ENCODE data around the gene SORBS2. TPM values are rescaled to one million over a fixed set of nuclear protein-coding genes. Genes with fewer than 3 reads are reported as not detected.

SORBS2 gene
- total and polyA plus RNA-seq, 2 donors (not counting 3 experiments of a cell fraction or from before 2014, with no cell fraction given), result 69.8 to 82.5 TPM

GRCh38 chr4:185671066-185671465 is 140.9 kb downstream of the SORBS2 start:
- intact Hi-C loops (cut with micrococcal nuclease), result no loop called here
- no peaks in the 10 kb centered on the region for H3K9me1 ChIP-seq (replicated peaks; ENCODE audit: control insufficient read depth, extremely low read depth, insufficient read depth, low read length)
- DNase-seq (ENCODE audit: low read depth, low spot score), result no peak
- no peak for FAIRE-seq
- no peak overlapping the region for H3K4me2 ChIP-seq (ENCODE audit: insufficient read depth, low read length)
- no peak overlapping the region for H3K4me3 ChIP-seq (replicated peaks in 1 of 3; ENCODE audit: insufficient read depth in 1 of 3, low read depth in 1 of 3, low read length in 3 of 3)
- H3K79me2 ChIP-seq (ENCODE audit: control insufficient read depth, insufficient read depth, low read length), result no peaks in the 10 kb centered on the region
- no peak overlapping the region for H2AFZ ChIP-seq (ENCODE audit: low read depth, low read length)
- ChIA-PET POLR2A (no interaction called here), CTCF (interaction anchor here (1.1 kb wide), 1 partner anchor 351 kb away, joined by 4 read pairs; no protein-coding TSS in a partner anchor)
- peaks cover 0 to 3% of the 10 kb centered on the region in 2 experiments for H3K36me3 ChIP-seq (ENCODE audit: control insufficient read depth in 2 of 2, extremely low read depth in 1 of 2, insufficient read depth in 2 of 2, low read length in 2 of 2)
- H3K9me3 ChIP-seq (replicated peaks; ENCODE audit: control insufficient read depth, insufficient read depth, low read length), result no peaks in the 10 kb centered on the region
- H3K27ac ChIP-seq (ENCODE audit: insufficient read depth, low read depth, low read length), result no peak overlapping the region
- H3K4me1 ChIP-seq (ENCODE audit: control insufficient read depth, extremely low read depth, insufficient read depth, low read length), result no peaks in the 10 kb centered on the region
- H4K20me1 ChIP-seq (replicated peaks; ENCODE audit: control insufficient read depth, extremely low read depth, insufficient read depth, low read length), result no peaks in the 10 kb centered on the region
- no peak overlapping the region for H3K9ac ChIP-seq (replicated peaks; ENCODE audit: extremely low read depth, insufficient read depth, low read length)
- H3K27me3 ChIP-seq (ENCODE audit: control insufficient read depth in 2 of 2, insufficient read depth in 2 of 2, low read length in 2 of 2), result no peaks in the 10 kb centered on the region
- no peak for TF ChIP-seq CTCF (IDR thresholded peaks at IDR 0.05; ENCODE audit: extremely low read depth in 1 of 2, insufficient read depth in 1 of 2, low read depth in 1 of 2, low read length in 2 of 2)
- no TSS peak for BruUV-seq (replicated peaks)
- dilution Hi-C loops (cut with MboI; ENCODE audit: extremely low pct_ligation_motif_present, low sequenced_read_pairs), result no loop called here

- Histone ChIP-seq H3K27me3 (ENCODE audit: control insufficient read depth in 2 of 2, insufficient read depth in 2 of 2, low read length in 2 of 2) (no peaks in the 10 kb centered on the region), H3K9ac (replicated peaks; ENCODE audit: extremely low read depth, insufficient read depth, low read length) (no peak overlapping the region), H3K79me2 (ENCODE audit: control insufficient read depth, insufficient read depth, low read length) (no peaks in the 10 kb centered on the region), H4K20me1 (replicated peaks; ENCODE audit: control insufficient read depth, extremely low read depth, insufficient read depth, low read length) (no peaks in the 10 kb centered on the region), H3K4me3 (replicated peaks in 1 of 3; ENCODE audit: insufficient read depth in 1 of 3, low read depth in 1 of 3, low read length in 3 of 3) (no peak overlapping the region), H3K4me2 (ENCODE audit: insufficient read depth, low read length) (no peak overlapping the region), H2AFZ (ENCODE audit: low read depth, low read length) (no peak overlapping the region), H3K36me3 (ENCODE audit: control insufficient read depth in 2 of 2, extremely low read depth in 1 of 2, insufficient read depth in 2 of 2, low read length in 2 of 2) (peaks cover 0 to 4% of the 10 kb centered on the region in 2 experiments), H3K9me3 (replicated peaks; ENCODE audit: control insufficient read depth, insufficient read depth, low read length) (no peaks in the 10 kb centered on the region), H3K27ac (ENCODE audit: insufficient read depth, low read depth, low read length) (no peak overlapping the region), H3K9me1 (replicated peaks; ENCODE audit: control insufficient read depth, extremely low read depth, insufficient read depth, low read length) (no peaks in the 10 kb centered on the region), H3K4me1 (ENCODE audit: control insufficient read depth, extremely low read depth, insufficient read depth, low read length) (no peaks in the 10 kb centered on the region)
- dilution Hi-C loops (cut with MboI; ENCODE audit: extremely low pct_ligation_motif_present, low sequenced_read_pairs), result loop anchor here (10.0 kb wide), 1 partner anchor 276 kb away; no protein-coding TSS in a partner anchor
- DNase-seq (ENCODE audit: low read depth, low spot score) (no peak), FAIRE-seq (no peak)
- no TSS peak for BruUV-seq (replicated peaks)
- intact Hi-C loops (cut with micrococcal nuclease), result no loop called here
- ChIA-PET CTCF (interaction anchor here (1.0 to 2.4 kb wide), 2 partner anchors 12 to 16 kb away, joined by 3 to 9 read pairs; no protein-coding TSS in a partner anchor), POLR2A (no interaction called here)
- no peak for TF ChIP-seq POLR2A (IDR thresholded peaks at IDR 0.05; ENCODE audit: low read depth, low read length)
- no peak for TF ChIP-seq POLR2AphosphoS5 (IDR thresholded peaks at IDR 0.05; ENCODE audit: insufficient read depth, low read depth, low read length)
- TF ChIP-seq EZH2 (IDR thresholded peaks at IDR 0.05; ENCODE audit: borderline replicate concordance, low read depth, low read length, severe bottlenecking), result no peak
- TF ChIP-seq MYC (IDR thresholded peaks at IDR 0.05; ENCODE audit: low read depth, low read length), result no peak
- no peak for TF ChIP-seq MAX (IDR thresholded peaks at IDR 0.05; ENCODE audit: insufficient read depth, insufficient read length)
- no peak for TF ChIP-seq GATA2 (IDR thresholded peaks at IDR 0.05; ENCODE audit: insufficient read depth, insufficient read length, low read depth, low read length)
- no peak for TF ChIP-seq CTCF (IDR thresholded peaks at IDR 0.05; ENCODE audit: extremely low read depth in 1 of 2, insufficient read depth in 1 of 2, low read depth in 1 of 2, low read length in 2 of 2)
- TF ChIP-seq JUN (IDR thresholded peaks at IDR 0.05; ENCODE audit: borderline replicate concordance, insufficient read depth, insufficient read length, low read depth), result no peak
- no peak for TF ChIP-seq FOS (IDR thresholded peaks at IDR 0.05; ENCODE audit: borderline replicate concordance, insufficient read depth, low read length)
Measured at GRCh38 chr4:185669288-185669687, 142.7 kb downstream of the SORBS2 start.

Data from endothelial cell of umbilical vein (primary cell).